Mesenchymal stem cell (in vitro differentiated cells and primary cell): ENCODE results near the gene DOCK10.

ENCODE experiments used
- DNase-seq: peaks from one replicate; pipeline ENCODE4 v3.0.0-alpha.2; 2013
- H2AFZ ChIP-seq: one replicate; pipeline ENCODE4 v1.6.1; 2013; ENCODE audit warnings: low read depth, mild to moderate bottlenecking, control low read depth, inconsistent platforms, low read length, moderate library complexity
- H2AK5ac ChIP-seq: 2 replicates; pipeline ENCODE4 v1.6.1; 2013; ENCODE audit warnings: low read length, moderate library complexity, mild to moderate bottlenecking, inconsistent platforms; ENCODE audit not compliant: severe bottlenecking
- H2BK120ac ChIP-seq: one replicate; pipeline ENCODE4 v1.6.1; 2013; ENCODE audit warnings: low read depth, mild to moderate bottlenecking, inconsistent platforms, low read length, moderate library complexity
- H2BK12ac ChIP-seq, 2 experiments: one replicate each; pipeline ENCODE4 v1.6.1; 2013; ENCODE audit warnings: inconsistent platforms in 2 of 2, low read length in 2 of 2, mild to moderate bottlenecking in 2 of 2, moderate library complexity in 2 of 2, control low read depth in 1 of 2
- H2BK15ac ChIP-seq: one replicate; pipeline ENCODE4 v1.6.1; 2013; ENCODE audit warnings: mild to moderate bottlenecking, low read depth, inconsistent platforms; ENCODE audit not compliant: poor library complexity, severe bottlenecking
- H2BK5ac ChIP-seq: 2 replicates; pipeline ENCODE4 v1.6.1; 2013; ENCODE audit warnings: low read depth, mild to moderate bottlenecking, low read length, control low read depth, inconsistent platforms; ENCODE audit not compliant: poor library complexity, severe bottlenecking
- H3K14ac ChIP-seq, 2 experiments: one replicate each; pipeline ENCODE4 v1.6.1; 2013; ENCODE audit warnings: inconsistent platforms in 2 of 2, low read length in 2 of 2, control low read depth in 1 of 2, mild to moderate bottlenecking in 1 of 2, moderate library complexity in 1 of 2
- H3K18ac ChIP-seq, 2 experiments: one replicate each; pipeline ENCODE4 v1.6.1; 2013; ENCODE audit warnings: inconsistent platforms in 2 of 2, low read length in 2 of 2, control low read depth in 1 of 2, low read depth in 1 of 2, mild to moderate bottlenecking in 1 of 2
- H3K23ac ChIP-seq, 2 experiments: one replicate each; pipeline ENCODE4 v1.6.1; 2013; ENCODE audit warnings: inconsistent platforms in 2 of 2, low read length in 2 of 2, mild to moderate bottlenecking in 2 of 2, moderate library complexity in 2 of 2, control low read depth in 1 of 2
- H3K27ac ChIP-seq: 2 replicates; pipeline ENCODE4 v1.5.1; 2013; ENCODE audit warnings: mild to moderate bottlenecking, moderate library complexity, low read length, control low read depth, inconsistent platforms; ENCODE audit not compliant: poor library complexity, severe bottlenecking
- H3K27me3 ChIP-seq, 2 experiments: 2 replicates each; pipeline versions ENCODE4 v1.6.1 to v1.7.0; 2013; ENCODE audit warnings: low read length in 2 of 2, mild to moderate bottlenecking in 2 of 2, moderate library complexity in 2 of 2, control low read depth in 1 of 2, inconsistent platforms in 1 of 2; ENCODE audit not compliant: control insufficient read depth in 1 of 2, insufficient read depth in 1 of 2
- H3K36me3 ChIP-seq, 2 experiments: 2 replicates each; pipeline versions ENCODE4 v1.6.1 to v1.7.0; 2013; ENCODE audit warnings: low read length in 2 of 2, control low read depth in 1 of 2, inconsistent platforms in 1 of 2, low read depth in 1 of 2, mild to moderate bottlenecking in 1 of 2; ENCODE audit not compliant: insufficient read depth in 2 of 2, control insufficient read depth in 1 of 2
- H3K4ac ChIP-seq, 2 experiments: one replicate each; pipeline ENCODE4 v1.6.1; 2013; ENCODE audit warnings: inconsistent platforms in 2 of 2, low read length in 2 of 2, mild to moderate bottlenecking in 2 of 2, moderate library complexity in 2 of 2, control low read depth in 1 of 2, low read depth in 1 of 2
- H3K4me1 ChIP-seq: 2 replicates; pipeline ENCODE4 v1.6.1; 2013; ENCODE audit warnings: low read depth, low read length, control low read depth; ENCODE audit not compliant: control insufficient read depth, insufficient read depth
- H3K4me2 ChIP-seq: 2 replicates; pipeline ENCODE4 v1.6.1; 2013; ENCODE audit warnings: low read length, mild to moderate bottlenecking, inconsistent platforms; ENCODE audit not compliant: poor library complexity, severe bottlenecking
- H3K4me3 ChIP-seq, 2 experiments: 2 replicates each; pipeline versions ENCODE4 v1.5.1 to v1.7.0; 2013; ENCODE audit warnings: low read length in 2 of 2, mild to moderate bottlenecking in 2 of 2, control low read depth in 1 of 2, low read depth in 1 of 2; ENCODE audit not compliant: insufficient read depth in 1 of 2
- H3K79me1 ChIP-seq: replicated peaks from 2 replicates; pipeline ENCODE4 v1.6.1; 2013; ENCODE audit warnings: mild to moderate bottlenecking, control low read depth, low read length, inconsistent platforms; ENCODE audit not compliant: poor library complexity, severe bottlenecking
- H3K9ac ChIP-seq: 2 replicates; pipeline ENCODE4 v1.7.0; 2013; ENCODE audit warnings: mild to moderate bottlenecking, low read length, moderate library complexity
- H3K9me3 ChIP-seq: 2 replicates; pipeline ENCODE4 v1.7.0; 2013; ENCODE audit warnings: mild to moderate bottlenecking, low read length; ENCODE audit not compliant: control insufficient read depth
- H4K8ac ChIP-seq: one replicate; pipeline ENCODE4 v1.6.1; 2013; ENCODE audit warnings: inconsistent platforms, mild to moderate bottlenecking, low read length, moderate library complexity
- H4K91ac ChIP-seq: one replicate; pipeline ENCODE4 v1.6.1; 2013; ENCODE audit warnings: mild to moderate bottlenecking, low read length, inconsistent platforms
- WGBS: methylation state at CpG from one replicate; pipeline ENCODE4 v1.1.7; 2013; ENCODE audit warnings: mixed read lengths; 5-methylcytosine and 5-hydroxymethylcytosine counted together

DOCK10 gene

GRCh38 chr2:225074366-225074765 lies 32.1 kb upstream of the DOCK10 start:
- 86% methylated on average over 4 of the region's 5 CpGs for WGBS
- H3K23ac ChIP-seq, result no peak overlapping the region
- H3K9ac ChIP-seq, result no peak overlapping the region
- no peak overlapping the region for H2AK5ac ChIP-seq
- no peak overlapping the region for H3K14ac ChIP-seq
- no peak overlapping the region for H2AFZ ChIP-seq
- no peak overlapping the region for H4K8ac ChIP-seq
- H2BK15ac ChIP-seq, result no peak overlapping the region
- no peak overlapping the region for H2BK120ac ChIP-seq
- H3K4me3 ChIP-seq, result no peak overlapping the region
- H3K36me3 ChIP-seq, result no peaks in the 10 kb centered on the region
- H2BK5ac ChIP-seq, result no peak overlapping the region
- H3K27ac ChIP-seq, result no peak overlapping the region
- H3K79me1 ChIP-seq, result no peaks in the 10 kb centered on the region
- H3K9me3 ChIP-seq, result no peaks in the 10 kb centered on the region
- H4K91ac ChIP-seq, result no peak overlapping the region
- H2BK12ac ChIP-seq, result no peak overlapping the region
- no peaks in the 10 kb centered on the region for H3K4me1 ChIP-seq
- no peak overlapping the region for H3K4ac ChIP-seq
- no peak overlapping the region for H3K18ac ChIP-seq
- DNase-seq, result no peak
- H3K4me2 ChIP-seq, result no peak overlapping the region
- no peaks in the 10 kb centered on the region for H3K27me3 ChIP-seq

- 26% methylated on average over 4 of the region's 5 CpGs for WGBS
- no peak for DNase-seq
- H3K79me1 ChIP-seq, result no peaks in the 10 kb centered on the region
- H2AFZ ChIP-seq, result no peak overlapping the region
- no peaks in the 10 kb centered on the region for H3K4me1 ChIP-seq
- no peak overlapping the region for H3K14ac ChIP-seq
- H3K4me2 ChIP-seq, result no peak overlapping the region
- H4K91ac ChIP-seq, result no peak overlapping the region
- H3K36me3 ChIP-seq, result no peaks in the 10 kb centered on the region
- no peak overlapping the region for H2BK120ac ChIP-seq
- no peak overlapping the region for H4K8ac ChIP-seq
- H3K4ac ChIP-seq, result no peak overlapping the region
- no peak overlapping the region for H2BK5ac ChIP-seq
- peaks cover 4% of the 10 kb centered on the region for H3K9me3 ChIP-seq
- no peak overlapping the region for H3K4me3 ChIP-seq
- no peak overlapping the region for H3K27ac ChIP-seq
- no peaks in the 10 kb centered on the region for H3K27me3 ChIP-seq
- no peak overlapping the region for H2BK12ac ChIP-seq
- no peak overlapping the region for H3K23ac ChIP-seq
- no peak overlapping the region for H2AK5ac ChIP-seq
- no peak overlapping the region for H3K18ac ChIP-seq
- no peak overlapping the region for H3K9ac ChIP-seq
- no peak overlapping the region for H2BK15ac ChIP-seq
Measured at GRCh38 chr2:225073198-225073597, 30.9 kb upstream of the DOCK10 start.

- Histone ChIP-seq H3K23ac (no peak overlapping the region), H3K27me3 (no peaks in the 10 kb centered on the region), H2BK120ac (no peak overlapping the region), H3K27ac (no peak overlapping the region), H3K4me2 (no peak overlapping the region), H3K4me3 (no peak overlapping the region), H2BK12ac (no peak overlapping the region), H2BK15ac (no peak overlapping the region), H2AK5ac (no peak overlapping the region), H3K79me1 (no peaks in the 10 kb centered on the region), H3K4ac (no peak overlapping the region), H3K9me3 (peaks cover 4% of the 10 kb centered on the region), H3K4me1 (no peaks in the 10 kb centered on the region), H3K14ac (no peak overlapping the region), H3K36me3 (no peaks in the 10 kb centered on the region), H2BK5ac (no peak overlapping the region), H3K9ac (no peak overlapping the region), H2AFZ (no peak overlapping the region), H4K91ac (no peak overlapping the region), H4K8ac (no peak overlapping the region), H3K18ac (no peak overlapping the region)
- no peak for DNase-seq
- 55% methylated on average over 1 of the region's 2 CpGs for WGBS
Measured at GRCh38 chr2:225072444-225072843, 30.2 kb upstream of the DOCK10 start.

GRCh38 chr2:225070811-225071210 lies 28.5 kb upstream of the DOCK10 start:
- no peak overlapping the region for H2AK5ac ChIP-seq
- H3K27me3 ChIP-seq, result no peaks in the 10 kb centered on the region
- H3K9me3 ChIP-seq, result peaks cover 4% of the 10 kb centered on the region
- no peak overlapping the region for H3K9ac ChIP-seq
- no peak overlapping the region for H2BK120ac ChIP-seq
- H3K4me3 ChIP-seq, result no peak overlapping the region
- H2BK5ac ChIP-seq, result no peak overlapping the region
- no peak overlapping the region for H2AFZ ChIP-seq
- DNase-seq, result no peak
- H3K36me3 ChIP-seq, result no peaks in the 10 kb centered on the region
- no peak overlapping the region for H3K27ac ChIP-seq
- no peak overlapping the region for H2BK15ac ChIP-seq
- 91% methylated on average over 2 of the region's 2 CpGs for WGBS
- no peaks in the 10 kb centered on the region for H3K79me1 ChIP-seq
- no peak overlapping the region for H3K23ac ChIP-seq
- no peak overlapping the region for H4K91ac ChIP-seq
- H3K18ac ChIP-seq, result no peak overlapping the region
- H2BK12ac ChIP-seq, result no peak overlapping the region
- no peak overlapping the region for H3K14ac ChIP-seq
- H4K8ac ChIP-seq, result no peak overlapping the region
- H3K4me2 ChIP-seq, result no peak overlapping the region
- no peak overlapping the region for H3K4ac ChIP-seq
- no peaks in the 10 kb centered on the region for H3K4me1 ChIP-seq
